Retinal pigment epithelial cell (primary cell): ENCODE data around the gene PCSK4.

Experiments
- DNase-seq: peaks from one replicate; pipeline ENCODE4 v3.0.0-alpha.2; 2010; ENCODE audit warnings: low read depth
- H3K4me3 ChIP-seq: 2 replicates; pipeline ENCODE4 v1.5.1; 2011; ENCODE audit warnings: mild to moderate bottlenecking, low read length, control low read depth, moderate library complexity
- TF ChIP-seq, protein P1 (sequence below): conservative IDR thresholded peaks from 2 replicates; pipeline ENCODE4 v1.5.1; 2011; ENCODE audit warnings: low read depth, low read length, control low read depth, inconsistent platforms

PCSK4 gene

DNA sequence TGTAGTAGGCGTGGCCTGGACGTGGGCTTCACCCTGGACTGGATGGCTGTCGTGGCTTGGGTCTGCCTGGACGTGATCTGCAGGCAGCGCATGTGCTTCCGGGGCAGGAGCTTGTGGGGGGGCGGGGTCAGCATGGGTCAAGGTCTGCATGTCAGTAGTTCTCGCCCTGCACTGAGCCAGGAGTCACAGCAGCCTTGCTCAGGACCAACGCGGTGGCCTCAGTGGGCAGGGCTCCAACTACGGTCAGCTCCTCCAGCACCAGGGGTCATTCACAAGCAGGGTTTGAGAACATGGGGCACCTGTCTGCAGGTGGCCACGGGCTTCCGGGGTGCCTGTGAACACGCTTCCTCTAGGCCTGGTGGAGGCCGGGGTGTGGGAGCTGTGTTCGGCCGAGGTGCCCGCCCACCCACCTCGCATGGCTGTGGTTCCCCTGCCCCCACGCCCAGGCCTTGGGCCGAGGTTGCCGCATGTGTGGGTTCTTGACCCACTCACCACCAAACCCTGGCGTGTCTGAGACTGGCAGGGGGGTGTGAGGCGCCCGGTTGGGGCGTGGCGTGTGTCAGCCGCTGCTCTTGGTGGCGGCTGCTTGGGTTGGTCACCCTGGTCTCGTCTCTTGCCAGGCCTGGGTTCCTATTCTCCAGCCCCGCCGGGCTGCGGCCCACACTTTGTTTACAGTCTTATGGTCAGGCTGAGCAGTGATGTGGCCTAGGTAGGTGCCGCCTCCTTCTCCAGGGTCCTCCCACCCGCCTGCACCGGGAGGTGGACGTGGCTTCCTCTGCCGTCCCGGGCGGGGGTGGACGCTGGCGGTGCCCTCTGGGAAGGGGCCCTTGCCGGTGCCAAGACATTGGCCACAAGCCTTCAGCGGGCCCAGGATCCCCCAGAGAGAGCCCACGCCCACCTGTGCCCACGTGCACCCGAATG is 56.8 kb downstream of the PCSK4 start:
- TF ChIP-seq, protein P1, sequence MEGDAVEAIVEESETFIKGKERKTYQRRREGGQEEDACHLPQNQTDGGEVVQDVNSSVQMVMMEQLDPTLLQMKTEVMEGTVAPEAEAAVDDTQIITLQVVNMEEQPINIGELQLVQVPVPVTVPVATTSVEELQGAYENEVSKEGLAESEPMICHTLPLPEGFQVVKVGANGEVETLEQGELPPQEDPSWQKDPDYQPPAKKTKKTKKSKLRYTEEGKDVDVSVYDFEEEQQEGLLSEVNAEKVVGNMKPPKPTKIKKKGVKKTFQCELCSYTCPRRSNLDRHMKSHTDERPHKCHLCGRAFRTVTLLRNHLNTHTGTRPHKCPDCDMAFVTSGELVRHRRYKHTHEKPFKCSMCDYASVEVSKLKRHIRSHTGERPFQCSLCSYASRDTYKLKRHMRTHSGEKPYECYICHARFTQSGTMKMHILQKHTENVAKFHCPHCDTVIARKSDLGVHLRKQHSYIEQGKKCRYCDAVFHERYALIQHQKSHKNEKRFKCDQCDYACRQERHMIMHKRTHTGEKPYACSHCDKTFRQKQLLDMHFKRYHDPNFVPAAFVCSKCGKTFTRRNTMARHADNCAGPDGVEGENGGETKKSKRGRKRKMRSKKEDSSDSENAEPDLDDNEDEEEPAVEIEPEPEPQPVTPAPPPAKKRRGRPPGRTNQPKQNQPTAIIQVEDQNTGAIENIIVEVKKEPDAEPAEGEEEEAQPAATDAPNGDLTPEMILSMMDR = no peak
- no peak for DNase-seq
- no peak overlapping the region for H3K4me3 ChIP-seq

DNA sequence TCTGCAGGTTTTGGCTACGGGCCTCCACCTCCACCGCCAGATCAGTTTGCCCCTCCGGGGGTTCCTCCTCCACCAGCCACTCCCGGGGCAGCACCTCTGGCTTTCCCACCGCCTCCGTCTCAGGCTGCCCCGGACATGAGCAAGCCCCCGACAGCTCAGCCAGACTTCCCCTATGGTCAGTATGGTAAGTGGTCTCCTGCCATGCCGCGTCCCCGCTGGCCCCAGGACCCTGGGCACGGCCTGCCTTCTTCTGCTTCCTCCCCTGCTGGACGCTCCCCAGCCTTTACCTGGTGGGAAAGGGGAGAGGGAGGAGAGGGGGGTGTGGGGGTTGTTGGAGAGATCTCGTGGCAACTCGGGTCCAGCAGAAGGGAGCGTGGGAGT is 57.7 kb downstream of the PCSK4 start:
- TF ChIP-seq, protein P1 = no peak
- DNase-seq = no peak
- no peak overlapping the region for H3K4me3 ChIP-seq

DNA sequence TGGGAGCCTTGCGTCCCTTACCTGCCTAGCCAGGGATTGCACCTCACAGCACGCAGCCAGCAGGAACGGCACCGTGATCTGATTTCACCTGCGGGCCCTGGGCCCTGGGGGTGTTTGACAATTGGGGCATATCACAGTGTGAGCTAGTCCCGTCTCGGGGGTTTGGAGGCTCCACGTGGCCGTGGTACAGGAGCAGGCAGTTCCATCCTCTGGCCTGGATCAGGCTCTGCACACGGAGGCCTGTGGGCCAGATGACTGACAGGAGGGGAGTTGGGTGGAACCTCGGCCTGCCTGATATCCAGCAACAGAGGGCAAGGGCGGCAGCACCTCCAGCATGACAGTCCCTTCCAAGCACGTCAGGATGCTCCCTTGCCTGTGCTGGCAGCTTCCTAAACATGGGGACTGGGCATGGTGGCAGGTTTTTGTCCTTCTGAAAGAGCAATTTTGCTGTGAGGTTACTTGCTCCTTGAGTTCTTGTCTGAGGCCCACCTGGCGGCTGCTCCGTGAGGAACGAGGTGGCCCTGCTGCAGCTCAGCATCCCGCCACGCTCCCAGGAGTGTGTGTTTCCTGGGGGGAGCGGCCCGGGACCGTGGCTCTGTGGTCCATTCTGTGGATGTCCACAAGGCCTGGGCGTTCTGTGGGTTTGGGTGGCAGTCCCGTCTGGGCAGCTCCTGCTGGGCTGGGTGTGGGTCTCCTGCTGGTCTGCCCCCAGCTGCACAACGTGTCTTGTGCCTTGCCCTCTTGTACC is 58.2 kb downstream of the PCSK4 start:
- H3K4me3 ChIP-seq = no peak overlapping the region
- TF ChIP-seq, protein P1 = no peak
- DNase-seq = no peak
